ENCODE measurements around the gene CPZ.
"Not testable (repeated sequence)": the region's sequence is repeated elsewhere in the genome, so short reads cannot be mapped to it uniquely, and the experiment has no call there.

Gene CPZ

GRCh38 chr4:8613421-8614364, 21.1 kb downstream of the CPZ start:
- DNase-seq: no peak

GRCh38 chr4:8614365-8615193, 22.0 kb downstream of the CPZ start:
- DNase-seq: no peak

- DNase-seq: no peak
These were observed 22.8 kb downstream of the CPZ start for GRCh38 chr4:8615366-8615765.

GRCh38 chr4:8615921-8616787, 23.6 kb downstream of the CPZ start:
- DNase-seq: no peak

GRCh38 chr4:8616831-8617230, 24.3 kb downstream of the CPZ start:
- DNase-seq: no peak

GRCh38 chr4:8617486-8618040, 25.0 kb downstream of the CPZ start:
- DNase-seq: no peak

- DNase-seq: no peak
These were observed 25.9 kb downstream of the CPZ start for GRCh38 chr4:8618421-8618820.

- no peak for DNase-seq
These were observed 26.6 kb downstream of the CPZ start for GRCh38 chr4:8618961-8619720.

GRCh38 chr4:8621135-8621534, 28.6 kb downstream of the CPZ start:
- DNase-seq: not testable (repeated sequence)

GRCh38 chr4:8624601-8625272, 32.2 kb downstream of the CPZ start:
- not testable (repeated sequence) for DNase-seq

GRCh38 chr4:8630240-8630905, 37.8 kb downstream of the CPZ start:
- not testable (repeated sequence) for DNase-seq

GRCh38 chr4:8631896-8632295, 39.3 kb downstream of the CPZ start:
- DNase-seq: not testable (repeated sequence)

GRCh38 chr4:8634773-8635172, 42.2 kb downstream of the CPZ start:
- not testable (repeated sequence) for DNase-seq

- not testable (repeated sequence) for DNase-seq
These were observed 43.5 kb downstream of the CPZ start for GRCh38 chr4:8635897-8636554.

- DNase-seq: no peak
These were observed 45.0 kb downstream of the CPZ start for GRCh38 chr4:8637456-8637984.

GRCh38 chr4:8639021-8639420, 46.5 kb downstream of the CPZ start:
- no peak for DNase-seq

- DNase-seq: no peak
These were observed 47.5 kb downstream of the CPZ start for GRCh38 chr4:8639777-8640720.

GRCh38 chr4:8640816-8641215, 48.3 kb downstream of the CPZ start:
- no peak for DNase-seq

Measured in stimulated activated naive CD4-positive, alpha-beta T cell treated with Interleukin-2 at 50 U/mL for 16 hours (primary cell).